Activated CD4-positive, alpha-beta T cell treated with anti-CD3 and anti-CD28 coated beads, Interleukin-2, amount 50 U/mL, for 1 hour (primary cell): ENCODE results near the gene GIMAP1.

Experiments
- DNase-seq: peaks from one replicate; pipeline ENCODE4 v3.0.0-alpha.2; 2020

GIMAP1 gene

GRCh38 chr7:150751702-150752101, 35.3 kb downstream of the GIMAP1 start:
- no peak for DNase-seq

GRCh38 chr7:150753239-150753638, 36.8 kb downstream of the GIMAP1 start:
- no peak for DNase-seq

GRCh38 chr7:150753826-150754603, 37.6 kb downstream of the GIMAP1 start:
- DNase-seq, result no peak

GRCh38 chr7:150754951-150755350, 38.5 kb downstream of the GIMAP1 start:
- DNase-seq, result no peak

- peak; percentile 68 for DNase-seq
These were observed 39.2 kb downstream of the GIMAP1 start for GRCh38 chr7:150755473-150756099.

- no peak for DNase-seq
These were observed 39.8 kb downstream of the GIMAP1 start for GRCh38 chr7:150756166-150756565.

- no peak for DNase-seq
These were observed 40.4 kb downstream of the GIMAP1 start for GRCh38 chr7:150756858-150757257.

GRCh38 chr7:150759479-150759878, 43.1 kb downstream of the GIMAP1 start:
- DNase-seq, result no peak

- no peak for DNase-seq
These were observed 49.9 kb downstream of the GIMAP1 start for GRCh38 chr7:150766334-150766709.

- no peak for DNase-seq
These were observed 53.4 kb downstream of the GIMAP1 start for GRCh38 chr7:150769768-150770167.
